ENCODE measurements around the gene THOC6. TPM values are rescaled to one million over a fixed set of nuclear protein-coding genes. Genes with fewer than 3 reads are reported as not detected.

THOC6 gene
- total and polyA plus RNA-seq, 9 of the 15 experiments (the other 6 are each of a cell fraction or from before 2014, with no cell fraction given): 2.5 to 65.4 (median 42.3) TPM

DNA sequence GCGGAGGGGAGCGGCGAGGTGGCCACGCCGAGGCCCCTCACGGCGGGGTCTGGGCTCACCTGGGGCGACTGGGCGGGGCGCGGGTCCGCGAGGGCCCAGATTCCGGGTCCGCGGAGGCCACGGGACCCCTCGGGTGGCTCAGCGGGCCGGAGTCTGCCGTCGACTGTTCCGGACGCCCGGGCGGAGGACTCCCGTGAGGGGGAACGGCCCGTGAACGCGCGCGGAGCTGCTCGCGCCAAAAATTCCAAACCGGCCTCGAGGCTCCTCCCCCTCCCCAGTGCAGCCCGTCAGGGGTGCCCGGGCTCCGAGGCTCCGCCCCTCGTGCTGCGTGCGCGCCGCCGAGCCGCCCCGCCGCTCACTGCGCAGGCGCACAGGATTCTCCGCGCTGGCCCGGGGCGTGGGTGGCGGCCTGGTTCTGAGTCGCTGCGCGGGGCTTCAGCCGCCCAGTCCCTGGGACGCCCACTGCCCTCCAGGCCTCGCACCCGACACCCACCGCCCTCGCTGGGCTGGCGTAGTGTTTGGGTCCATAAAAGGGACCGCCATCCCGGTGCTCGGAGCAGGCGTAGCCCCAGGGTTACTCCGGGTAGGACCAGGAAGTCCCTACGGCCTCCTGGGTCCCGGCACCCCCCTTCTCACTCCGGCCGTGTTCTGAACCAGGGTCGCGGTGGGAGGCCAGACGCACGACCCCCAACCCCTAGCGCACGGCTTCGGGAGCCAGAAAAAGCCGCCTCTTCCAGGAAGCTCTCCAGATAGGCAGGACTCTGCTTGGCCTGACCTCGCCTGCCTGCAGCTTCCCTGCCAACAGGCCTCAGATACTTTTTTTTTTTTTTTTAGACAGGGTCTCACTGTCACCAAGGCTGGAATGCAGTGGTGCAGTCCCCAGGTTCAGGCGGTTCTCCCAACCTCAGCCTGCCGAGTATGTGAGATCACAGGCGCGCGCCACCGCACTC is 43.3 kb upstream of the THOC6 start, which contains the start of gene PKMYT1 (continued):
- TF ChIP-seq, protein P1, sequence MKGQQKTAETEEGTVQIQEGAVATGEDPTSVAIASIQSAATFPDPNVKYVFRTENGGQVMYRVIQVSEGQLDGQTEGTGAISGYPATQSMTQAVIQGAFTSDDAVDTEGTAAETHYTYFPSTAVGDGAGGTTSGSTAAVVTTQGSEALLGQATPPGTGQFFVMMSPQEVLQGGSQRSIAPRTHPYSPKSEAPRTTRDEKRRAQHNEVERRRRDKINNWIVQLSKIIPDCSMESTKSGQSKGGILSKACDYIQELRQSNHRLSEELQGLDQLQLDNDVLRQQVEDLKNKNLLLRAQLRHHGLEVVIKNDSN (CRISPR knock-in tag; IDR thresholded peaks at IDR 0.05): peak; percentile 60
- TF ChIP-seq ZNF696 (CRISPR knock-in tag; conservative IDR thresholded peaks at IDR 0.05): no peak
- 0 out of 2 replicates have a peak, but pooled peaks have one; percentile 13 for TF ChIP-seq PRMT5 (CRISPR knock-in tag; IDR thresholded peaks at IDR 0.05)
- TF ChIP-seq STAT5B (CRISPR knock-in tag; IDR thresholded peaks at IDR 0.05): no peak
- no peak for TF ChIP-seq THRAP3 (IDR thresholded peaks at IDR 0.05; ENCODE audit: borderline replicate concordance)
- no peak for TF ChIP-seq NCOR1 (IDR thresholded peaks at IDR 0.05)
- no peak for TF ChIP-seq ETV5 (CRISPR knock-in tag; IDR thresholded peaks at IDR 0.05; ENCODE audit: low read depth)
- no peak for TF ChIP-seq GABPA (tag; conservative IDR thresholded peaks at IDR 0.05; ENCODE audit: low read depth)
- TF ChIP-seq, protein P2, sequence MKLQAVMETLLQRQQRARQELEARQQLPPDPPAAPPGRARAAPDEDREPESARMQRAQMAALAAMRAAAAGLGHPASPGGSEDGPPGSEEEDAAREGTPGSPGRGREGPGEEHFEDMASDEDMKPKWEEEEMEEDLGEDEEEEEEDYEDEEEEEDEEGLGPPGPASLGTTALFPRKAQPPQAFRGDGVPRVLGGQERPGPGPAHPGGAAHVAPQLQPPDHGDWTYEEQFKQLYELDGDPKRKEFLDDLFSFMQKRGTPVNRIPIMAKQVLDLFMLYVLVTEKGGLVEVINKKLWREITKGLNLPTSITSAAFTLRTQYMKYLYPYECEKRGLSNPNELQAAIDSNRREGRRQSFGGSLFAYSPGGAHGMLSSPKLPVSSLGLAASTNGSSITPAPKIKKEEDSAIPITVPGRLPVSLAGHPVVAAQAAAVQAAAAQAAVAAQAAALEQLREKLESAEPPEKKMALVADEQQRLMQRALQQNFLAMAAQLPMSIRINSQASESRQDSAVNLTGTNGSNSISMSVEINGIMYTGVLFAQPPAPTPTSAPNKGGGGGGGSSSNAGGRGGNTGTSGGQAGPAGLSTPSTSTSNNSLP (IDR thresholded peaks at IDR 0.05; ENCODE audit: borderline replicate concordance, low read depth, low read length): no peak
- no peak for TF ChIP-seq ZNF184 (CRISPR knock-in tag; IDR thresholded peaks at IDR 0.05)
- TF ChIP-seq MED1 (CRISPR knock-in tag; IDR thresholded peaks at IDR 0.05; ENCODE audit: borderline replicate concordance): no peak
- no peak for TF ChIP-seq FOXJ2 (tag; IDR thresholded peaks at IDR 0.05)
- TF ChIP-seq, protein P3, sequence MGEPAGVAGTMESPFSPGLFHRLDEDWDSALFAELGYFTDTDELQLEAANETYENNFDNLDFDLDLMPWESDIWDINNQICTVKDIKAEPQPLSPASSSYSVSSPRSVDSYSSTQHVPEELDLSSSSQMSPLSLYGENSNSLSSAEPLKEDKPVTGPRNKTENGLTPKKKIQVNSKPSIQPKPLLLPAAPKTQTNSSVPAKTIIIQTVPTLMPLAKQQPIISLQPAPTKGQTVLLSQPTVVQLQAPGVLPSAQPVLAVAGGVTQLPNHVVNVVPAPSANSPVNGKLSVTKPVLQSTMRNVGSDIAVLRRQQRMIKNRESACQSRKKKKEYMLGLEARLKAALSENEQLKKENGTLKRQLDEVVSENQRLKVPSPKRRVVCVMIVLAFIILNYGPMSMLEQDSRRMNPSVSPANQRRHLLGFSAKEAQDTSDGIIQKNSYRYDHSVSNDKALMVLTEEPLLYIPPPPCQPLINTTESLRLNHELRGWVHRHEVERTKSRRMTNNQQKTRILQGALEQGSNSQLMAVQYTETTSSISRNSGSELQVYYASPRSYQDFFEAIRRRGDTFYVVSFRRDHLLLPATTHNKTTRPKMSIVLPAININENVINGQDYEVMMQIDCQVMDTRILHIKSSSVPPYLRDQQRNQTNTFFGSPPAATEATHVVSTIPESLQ (CRISPR knock-in tag; IDR thresholded peaks at IDR 0.05): 0 out of 2 replicates have a peak, but pooled peaks have one; percentile 41
- TF ChIP-seq, protein P4, sequence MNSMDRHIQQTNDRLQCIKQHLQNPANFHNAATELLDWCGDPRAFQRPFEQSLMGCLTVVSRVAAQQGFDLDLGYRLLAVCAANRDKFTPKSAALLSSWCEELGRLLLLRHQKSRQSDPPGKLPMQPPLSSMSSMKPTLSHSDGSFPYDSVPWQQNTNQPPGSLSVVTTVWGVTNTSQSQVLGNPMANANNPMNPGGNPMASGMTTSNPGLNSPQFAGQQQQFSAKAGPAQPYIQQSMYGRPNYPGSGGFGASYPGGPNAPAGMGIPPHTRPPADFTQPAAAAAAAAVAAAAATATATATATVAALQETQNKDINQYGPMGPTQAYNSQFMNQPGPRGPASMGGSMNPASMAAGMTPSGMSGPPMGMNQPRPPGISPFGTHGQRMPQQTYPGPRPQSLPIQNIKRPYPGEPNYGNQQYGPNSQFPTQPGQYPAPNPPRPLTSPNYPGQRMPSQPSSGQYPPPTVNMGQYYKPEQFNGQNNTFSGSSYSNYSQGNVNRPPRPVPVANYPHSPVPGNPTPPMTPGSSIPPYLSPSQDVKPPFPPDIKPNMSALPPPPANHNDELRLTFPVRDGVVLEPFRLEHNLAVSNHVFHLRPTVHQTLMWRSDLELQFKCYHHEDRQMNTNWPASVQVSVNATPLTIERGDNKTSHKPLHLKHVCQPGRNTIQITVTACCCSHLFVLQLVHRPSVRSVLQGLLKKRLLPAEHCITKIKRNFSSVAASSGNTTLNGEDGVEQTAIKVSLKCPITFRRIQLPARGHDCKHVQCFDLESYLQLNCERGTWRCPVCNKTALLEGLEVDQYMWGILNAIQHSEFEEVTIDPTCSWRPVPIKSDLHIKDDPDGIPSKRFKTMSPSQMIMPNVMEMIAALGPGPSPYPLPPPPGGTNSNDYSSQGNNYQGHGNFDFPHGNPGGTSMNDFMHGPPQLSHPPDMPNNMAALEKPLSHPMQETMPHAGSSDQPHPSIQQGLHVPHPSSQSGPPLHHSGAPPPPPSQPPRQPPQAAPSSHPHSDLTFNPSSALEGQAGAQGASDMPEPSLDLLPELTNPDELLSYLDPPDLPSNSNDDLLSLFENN (IDR thresholded peaks at IDR 0.05; ENCODE audit: low read depth in 2 of 2, low read length in 2 of 2): no peak
- TF ChIP-seq TAF1 (IDR thresholded peaks at IDR 0.05; ENCODE audit: control insufficient read depth, extremely low read depth, insufficient read depth, low read length, severe bottlenecking): peak; percentile 87
- TF ChIP-seq PPARD (CRISPR knock-in tag; IDR thresholded peaks at IDR 0.05): no peak
- no peak for TF ChIP-seq RAD51 (IDR thresholded peaks at IDR 0.05; ENCODE audit: borderline replicate concordance, low read depth)
- TF ChIP-seq PHB (CRISPR knock-in tag; IDR thresholded peaks at IDR 0.05): no peak

Measured in K562 (cell line).